Measurements from ENCODE around the gene CDK19.
"Not testable (repeated sequence)": the region's sequence is repeated elsewhere in the genome, so short reads cannot be mapped to it uniquely, and the experiment has no call there.

Gene CDK19

DNA sequence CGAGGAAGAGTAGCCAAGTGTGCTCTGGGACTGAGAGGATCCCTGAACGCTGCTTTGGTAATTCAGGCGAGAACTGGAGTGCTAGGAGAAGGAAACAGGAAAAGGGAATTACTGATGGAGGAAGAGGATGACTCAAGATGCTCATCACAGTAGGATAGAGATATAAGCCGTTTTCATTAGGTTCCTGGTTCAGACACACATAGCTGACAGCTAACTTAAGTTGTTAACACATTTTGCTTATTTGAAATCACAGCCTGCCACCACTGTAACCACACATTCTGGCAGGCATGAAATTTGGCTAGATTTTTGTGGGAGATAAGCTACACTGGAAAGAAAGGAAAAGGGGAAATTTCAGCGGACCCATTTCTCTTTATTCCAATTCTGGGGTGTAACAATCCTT lies 200.7 kb downstream of the CDK19 start:
- in situ Hi-C loops (cut with MboI; ENCODE audit: low sequenced_read_pairs, unreplicated experiment) = no loop called here
- no peak for DNase-seq (ENCODE audit: low spot score)
- no peak for TF ChIP-seq CTCF (IDR thresholded peaks at IDR 0.05; ENCODE audit: borderline replicate concordance, control extremely low read depth, extremely low read depth, insufficient read depth, missing control alignments)

- no peak for TF ChIP-seq CTCF (IDR thresholded peaks at IDR 0.05; ENCODE audit: borderline replicate concordance, control extremely low read depth, extremely low read depth, insufficient read depth, missing control alignments)
- no peak for DNase-seq (ENCODE audit: low spot score)
- in situ Hi-C loops (cut with MboI; ENCODE audit: low sequenced_read_pairs, unreplicated experiment) = no loop called here
These were observed 201.2 kb downstream of the CDK19 start for GRCh38 chr6:110614106-110614505.

GRCh38 chr6:110613356-110613755 lies 201.9 kb downstream of the CDK19 start:
- no peak for TF ChIP-seq CTCF (IDR thresholded peaks at IDR 0.05; ENCODE audit: borderline replicate concordance, control extremely low read depth, extremely low read depth, insufficient read depth, missing control alignments)
- in situ Hi-C loops (cut with MboI; ENCODE audit: low sequenced_read_pairs, unreplicated experiment) = no loop called here
- DNase-seq (ENCODE audit: low spot score) = no peak

DNA sequence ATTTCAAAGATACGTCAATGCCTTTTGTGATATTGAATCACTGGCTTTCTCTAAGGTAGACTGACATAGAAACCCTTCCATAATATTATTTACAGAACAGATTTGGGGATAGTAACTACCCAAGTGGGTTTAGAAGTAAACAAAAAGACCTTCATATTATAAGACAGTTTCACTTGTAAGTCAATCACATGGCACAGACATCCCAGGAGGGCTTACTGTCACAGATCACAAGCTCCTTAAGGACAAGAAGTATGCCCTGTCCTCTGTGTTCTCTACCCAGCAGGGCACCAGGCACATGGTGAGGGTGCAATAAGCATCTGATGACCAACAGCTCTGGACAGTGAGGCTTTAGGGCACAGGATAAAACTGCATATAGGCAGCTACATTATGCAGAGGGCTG lies 203.0 kb downstream of the CDK19 start:
- in situ Hi-C loops (cut with MboI; ENCODE audit: low sequenced_read_pairs, unreplicated experiment) = no loop called here
- no peak for DNase-seq (ENCODE audit: low spot score)
- no peak for TF ChIP-seq CTCF (IDR thresholded peaks at IDR 0.05; ENCODE audit: borderline replicate concordance, control extremely low read depth, extremely low read depth, insufficient read depth, missing control alignments)

DNA sequence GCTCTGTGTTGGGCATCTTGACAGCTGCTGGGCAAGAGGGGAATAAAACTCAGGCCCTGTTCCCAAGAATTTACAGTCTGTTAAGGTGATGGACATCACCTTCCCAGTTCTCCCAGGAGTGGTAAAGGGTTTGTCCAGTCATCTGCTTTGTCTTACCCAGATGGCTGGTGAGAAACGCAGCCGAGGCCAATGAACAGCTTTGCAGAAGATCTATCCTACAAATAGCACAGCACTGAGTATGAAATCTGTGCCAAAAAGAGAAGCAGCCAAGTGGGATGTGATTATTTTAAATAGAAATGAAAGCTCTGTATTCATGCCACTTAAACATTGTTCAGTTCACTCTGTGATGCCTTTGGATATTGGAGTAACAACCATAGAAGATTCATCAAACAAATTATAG lies 206.2 kb downstream of the CDK19 start:
- in situ Hi-C loops (cut with MboI; ENCODE audit: low sequenced_read_pairs, unreplicated experiment) = no loop called here
- DNase-seq (ENCODE audit: low spot score) = no peak
- no peak for TF ChIP-seq CTCF (IDR thresholded peaks at IDR 0.05; ENCODE audit: borderline replicate concordance, control extremely low read depth, extremely low read depth, insufficient read depth, missing control alignments)

DNA sequence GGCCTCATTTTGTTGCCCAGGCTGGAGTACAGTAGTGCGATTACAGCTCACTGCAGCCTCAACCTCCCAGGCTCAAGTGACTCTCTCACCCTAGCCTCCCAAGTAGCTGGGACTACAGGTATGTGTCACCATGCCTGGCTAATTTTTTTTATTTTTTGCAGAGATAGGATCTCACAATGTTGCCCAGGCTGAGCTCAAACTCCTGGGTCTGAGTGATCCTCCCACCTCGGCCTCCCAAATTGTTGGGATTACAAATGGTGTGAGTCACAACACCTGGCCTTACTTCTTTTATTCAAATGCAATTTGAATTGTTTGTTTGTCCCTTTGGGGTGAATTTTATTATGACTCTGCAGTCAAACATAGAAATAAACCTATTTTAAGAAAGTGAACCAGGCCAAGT lies 207.1 kb downstream of the CDK19 start:
- no peak for TF ChIP-seq CTCF (IDR thresholded peaks at IDR 0.05; ENCODE audit: borderline replicate concordance, control extremely low read depth, extremely low read depth, insufficient read depth, missing control alignments)
- DNase-seq (ENCODE audit: low spot score) = no peak
- in situ Hi-C loops (cut with MboI; ENCODE audit: low sequenced_read_pairs, unreplicated experiment) = no loop called here

DNA sequence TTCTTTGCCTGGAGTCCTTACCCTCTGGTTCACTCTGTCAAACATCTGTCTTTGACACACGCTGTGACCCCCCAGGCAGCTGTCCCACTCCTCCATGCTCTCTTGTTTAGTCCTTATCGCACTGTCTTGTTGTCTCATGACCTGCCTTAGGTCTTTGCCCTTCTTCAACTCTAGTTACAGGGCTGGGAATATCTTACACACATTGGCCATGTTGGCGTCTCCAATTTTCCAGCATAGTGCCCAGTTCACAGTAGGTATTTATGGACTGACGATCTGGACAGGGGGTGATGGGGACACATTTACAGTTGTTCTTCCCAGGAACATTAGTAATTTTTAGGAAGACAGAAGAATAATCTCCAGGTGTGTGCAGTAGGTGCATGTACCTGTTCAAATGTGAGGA lies 209.1 kb downstream of the CDK19 start:
- TF ChIP-seq CTCF (IDR thresholded peaks at IDR 0.05; ENCODE audit: borderline replicate concordance, control extremely low read depth, extremely low read depth, insufficient read depth, missing control alignments) = no peak
- DNase-seq (ENCODE audit: low spot score) = no peak
- in situ Hi-C loops (cut with MboI; ENCODE audit: low sequenced_read_pairs, unreplicated experiment) = no loop called here

DNA sequence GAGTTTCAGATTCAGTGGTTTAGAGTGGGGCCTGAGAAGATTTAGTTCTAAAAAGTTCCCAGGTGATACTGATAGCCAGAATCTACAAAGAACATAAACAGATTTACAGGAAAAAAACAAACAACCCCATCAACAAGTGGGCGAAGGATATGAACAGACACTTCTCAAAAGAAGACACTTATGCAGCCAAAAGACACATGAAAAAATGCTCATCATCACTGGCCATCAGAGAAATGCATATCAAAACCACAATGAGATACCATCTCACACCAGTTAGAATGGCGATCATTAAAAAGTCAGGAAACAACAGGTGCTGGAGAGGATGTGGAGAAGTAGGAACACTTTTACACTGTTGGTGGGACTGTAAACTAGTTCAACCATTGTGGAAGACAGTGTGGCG lies 214.6 kb downstream of the CDK19 start:
- in situ Hi-C loops (cut with MboI; ENCODE audit: low sequenced_read_pairs, unreplicated experiment); DNase-seq (ENCODE audit: low spot score): not testable (repeated sequence)

Data from GM13976 (cell line).